Stimulated activated naive CD8-positive, alpha-beta T cell treated with anti-CD3 and anti-CD28 coated beads, Interleukin-15, Interleukin-2, amounts not matched to agents 100 ng/mL and 50 ng/mL, for 24 hours (primary cell): ENCODE measurements around the gene ZNF407.

Source experiments
- H3K27ac Mint-ChIP-seq: one replicate; pipeline ENCODE4 v1.8.0; 2021; ENCODE audit warnings: mild to moderate bottlenecking, mixed read lengths
- H3K27me3 Mint-ChIP-seq: one replicate; pipeline ENCODE4 v1.8.0; 2021; ENCODE audit warnings: mixed read lengths
- H3K36me3 Mint-ChIP-seq: one replicate; pipeline ENCODE4 v1.8.0; 2021; ENCODE audit warnings: low read depth, mixed read lengths
- H3K4me1 Mint-ChIP-seq: one replicate; pipeline ENCODE4 v1.8.0; 2021; ENCODE audit warnings: low read depth, mixed read lengths
- H3K4me3 Mint-ChIP-seq: one replicate; pipeline ENCODE4 v1.8.0; 2021; ENCODE audit warnings: mild to moderate bottlenecking, mixed read lengths
- H3K9me3 Mint-ChIP-seq: one replicate; pipeline ENCODE4 v1.8.0; 2021; ENCODE audit warnings: mixed read lengths

The ZNF407 gene

DNA sequence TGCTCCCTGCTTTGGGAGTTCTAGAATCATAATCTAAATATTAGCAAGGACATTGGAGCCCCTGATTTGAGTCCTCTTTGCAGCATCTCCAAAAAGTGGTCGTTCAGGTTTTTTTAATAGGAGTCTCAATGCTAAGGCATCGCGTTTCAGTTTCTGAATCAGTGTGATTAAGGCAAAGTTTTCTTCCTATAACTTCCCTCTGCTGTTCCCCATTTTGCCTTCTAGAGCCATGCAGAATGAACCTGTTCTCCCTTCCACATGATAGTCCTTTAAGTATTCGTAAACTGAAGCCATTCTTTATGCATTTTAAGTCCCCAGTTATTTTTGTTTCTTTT lies 451.8 kb downstream of the ZNF407 start:
- H3K27me3 Mint-ChIP-seq = no peaks in the 10 kb centered on the region
- H3K4me1 Mint-ChIP-seq = no peaks in the 10 kb centered on the region
- H3K27ac Mint-ChIP-seq = no peak overlapping the region
- H3K36me3 Mint-ChIP-seq = no peaks in the 10 kb centered on the region
- no peak overlapping the region for H3K4me3 Mint-ChIP-seq
- no peaks in the 10 kb centered on the region for H3K9me3 Mint-ChIP-seq

DNA sequence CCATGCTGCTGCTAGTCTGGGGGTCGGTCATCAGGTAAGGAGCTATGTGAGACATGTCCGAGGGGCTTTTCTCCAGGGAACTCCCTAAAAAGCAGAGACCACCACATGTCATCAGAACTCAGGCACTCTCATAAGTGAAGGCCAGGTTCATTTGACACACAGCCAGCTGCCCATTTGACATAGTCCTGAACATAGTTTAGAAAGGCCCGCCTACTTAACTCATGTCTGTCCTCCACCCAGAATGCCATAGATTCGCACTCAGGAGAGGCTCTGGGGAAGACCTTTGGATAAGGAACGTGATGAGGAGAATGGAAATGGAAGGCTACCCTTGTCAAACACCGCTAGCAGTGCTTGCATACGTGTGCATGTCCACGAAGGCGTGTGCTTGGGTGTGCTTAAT lies 454.1 kb downstream of the ZNF407 start:
- Mint-ChIP-seq H3K9me3 (no peaks in the 10 kb centered on the region), H3K4me1 (no peaks in the 10 kb centered on the region), H3K4me3 (no peak overlapping the region), H3K27me3 (no peaks in the 10 kb centered on the region), H3K27ac (no peak overlapping the region), H3K36me3 (peaks cover 5% of the 10 kb centered on the region)

DNA sequence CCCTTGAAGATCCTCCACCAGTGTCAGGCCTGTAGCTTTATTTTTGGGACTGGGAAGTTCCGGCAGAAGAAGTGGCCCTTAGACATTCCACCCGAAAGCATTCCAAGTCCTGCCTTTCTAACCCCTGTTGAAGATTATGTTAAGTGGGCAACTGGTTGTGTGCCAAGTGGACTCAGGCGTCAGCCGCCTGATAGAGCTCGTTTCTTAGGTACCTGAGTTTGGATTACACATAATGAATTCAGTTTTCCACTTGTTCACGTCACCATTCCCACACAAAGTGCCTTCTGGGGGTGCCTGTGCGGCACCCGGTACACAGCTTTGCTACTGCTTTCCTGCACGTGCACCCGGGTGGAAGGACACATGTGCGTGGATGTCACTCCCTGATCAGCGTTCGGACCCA lies 454.8 kb downstream of the ZNF407 start:
- no peak overlapping the region for H3K4me3 Mint-ChIP-seq
- peaks cover 5% of the 10 kb centered on the region for H3K36me3 Mint-ChIP-seq
- H3K27ac Mint-ChIP-seq = no peak overlapping the region
- H3K27me3 Mint-ChIP-seq = no peaks in the 10 kb centered on the region
- no peaks in the 10 kb centered on the region for H3K4me1 Mint-ChIP-seq
- H3K9me3 Mint-ChIP-seq = no peaks in the 10 kb centered on the region

DNA sequence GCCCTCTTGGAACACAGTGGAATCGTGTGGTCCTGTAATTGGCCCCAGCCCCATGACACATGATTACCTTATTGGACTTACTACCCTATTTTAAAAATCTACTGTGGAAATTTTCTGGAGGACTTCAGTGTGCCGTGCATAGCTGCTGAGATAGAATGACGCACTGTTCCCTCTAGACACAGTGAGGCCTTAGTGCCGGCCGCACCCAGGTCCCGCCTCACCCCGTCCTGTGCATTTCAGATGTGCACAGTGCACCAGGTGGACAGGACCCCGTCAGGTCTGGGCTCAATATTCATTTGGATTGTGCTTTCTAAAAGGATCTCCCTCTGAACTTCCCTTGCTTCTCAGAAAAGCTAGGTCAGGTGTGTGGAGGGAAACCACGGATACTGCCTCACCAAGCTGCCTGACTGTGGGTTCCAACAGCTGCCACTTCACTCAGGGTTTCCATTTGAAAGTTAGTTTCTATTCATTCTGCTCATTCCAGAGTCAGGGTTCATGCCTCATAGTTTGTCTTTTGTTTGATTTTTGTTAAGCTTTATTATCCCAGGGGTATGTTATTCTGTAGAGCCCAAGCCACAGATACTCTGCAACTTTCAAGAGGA lies 455.5 kb downstream of the ZNF407 start:
- Mint-ChIP-seq H3K36me3 (peaks cover 5% of the 10 kb centered on the region), H3K27ac (no peak overlapping the region), H3K27me3 (no peaks in the 10 kb centered on the region), H3K9me3 (no peaks in the 10 kb centered on the region), H3K4me3 (no peak overlapping the region), H3K4me1 (no peaks in the 10 kb centered on the region)

DNA sequence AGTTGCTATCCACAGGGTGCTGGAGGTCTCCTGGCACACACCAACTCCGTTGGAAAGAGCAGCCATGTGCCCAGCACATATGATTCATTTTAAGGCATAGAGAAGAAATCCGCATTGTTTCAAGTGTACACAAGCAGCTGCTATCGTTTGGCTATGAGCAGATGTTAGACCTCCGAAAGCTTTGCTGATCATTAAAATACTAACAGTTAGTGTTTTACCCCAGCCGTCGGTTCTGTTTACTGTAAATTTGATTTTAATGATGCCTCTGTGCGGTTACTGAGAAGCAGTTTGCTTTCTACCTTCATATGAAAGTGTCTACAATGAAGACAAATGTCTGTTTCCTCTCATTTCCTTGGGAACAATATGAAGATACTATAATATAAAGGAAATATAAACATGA lies 456.4 kb downstream of the ZNF407 start:
- Mint-ChIP-seq H3K36me3 (peaks cover 5% of the 10 kb centered on the region), H3K4me3 (no peak overlapping the region), H3K27ac (no peak overlapping the region), H3K27me3 (no peaks in the 10 kb centered on the region), H3K9me3 (no peaks in the 10 kb centered on the region), H3K4me1 (no peaks in the 10 kb centered on the region)

DNA sequence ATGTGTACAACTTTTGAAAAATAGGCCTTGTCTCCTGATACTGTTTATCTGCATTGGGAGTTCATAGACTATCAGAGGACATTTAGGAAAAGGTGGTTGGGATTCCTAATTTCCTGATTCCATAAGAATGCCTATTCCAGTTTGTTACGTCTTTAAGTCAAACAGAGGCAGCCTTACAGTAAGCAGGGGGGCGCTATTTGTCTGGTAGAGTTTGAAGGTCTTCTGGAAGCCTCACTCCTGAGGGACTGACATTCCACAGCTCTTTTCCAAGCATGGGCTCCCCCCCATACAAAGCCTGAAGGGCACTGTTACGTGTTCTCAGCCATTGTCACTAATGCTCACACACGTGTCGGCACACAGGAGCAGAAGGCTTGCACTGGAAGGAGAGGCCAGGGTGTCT lies 456.9 kb downstream of the ZNF407 start:
- no peaks in the 10 kb centered on the region for H3K9me3 Mint-ChIP-seq
- no peak overlapping the region for H3K4me3 Mint-ChIP-seq
- peaks cover 9% of the 10 kb centered on the region for H3K36me3 Mint-ChIP-seq
- no peaks in the 10 kb centered on the region for H3K4me1 Mint-ChIP-seq
- H3K27ac Mint-ChIP-seq = no peak overlapping the region
- no peaks in the 10 kb centered on the region for H3K27me3 Mint-ChIP-seq

DNA sequence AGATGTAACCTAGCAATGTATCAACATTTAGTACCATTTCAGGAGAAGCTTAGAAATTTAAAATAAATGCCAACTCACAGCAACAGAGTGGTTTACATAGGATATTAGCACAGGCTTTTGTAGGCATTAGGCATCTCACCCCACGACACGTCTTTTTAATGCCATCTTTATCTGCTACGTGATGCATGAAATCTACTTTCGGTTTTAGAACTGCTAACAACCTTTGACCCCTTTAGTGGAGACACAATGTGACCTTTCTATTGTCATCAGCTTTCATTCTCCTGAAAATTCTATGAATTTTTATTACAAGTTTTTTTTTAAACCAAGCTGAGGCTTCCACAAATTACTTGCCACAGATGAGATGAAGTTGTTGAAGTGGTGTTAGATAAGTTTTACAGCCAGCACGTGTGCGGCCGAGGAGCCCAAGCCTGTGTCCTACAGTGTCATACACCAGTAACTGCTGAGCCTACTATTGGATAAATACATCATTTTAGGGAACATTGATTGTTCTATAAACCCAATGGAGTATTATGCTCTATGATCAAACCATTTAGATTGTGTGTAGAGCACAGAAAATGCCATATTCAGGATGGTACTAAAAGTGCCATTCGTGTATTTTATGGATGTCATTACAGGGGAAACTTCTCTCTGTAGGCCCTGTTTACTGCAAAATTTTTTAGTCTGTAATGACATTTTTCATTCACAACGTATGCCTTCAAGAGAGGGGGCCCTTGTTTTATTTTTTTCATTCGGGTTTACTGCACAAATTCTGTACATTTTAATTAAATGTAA lies 459.7 kb downstream of the ZNF407 start:
- Mint-ChIP-seq H3K9me3 (no peaks in the 10 kb centered on the region), H3K4me3 (no peak overlapping the region), H3K27ac (no peak overlapping the region), H3K36me3 (peaks cover 10% of the 10 kb centered on the region), H3K27me3 (no peaks in the 10 kb centered on the region), H3K4me1 (no peaks in the 10 kb centered on the region)

DNA sequence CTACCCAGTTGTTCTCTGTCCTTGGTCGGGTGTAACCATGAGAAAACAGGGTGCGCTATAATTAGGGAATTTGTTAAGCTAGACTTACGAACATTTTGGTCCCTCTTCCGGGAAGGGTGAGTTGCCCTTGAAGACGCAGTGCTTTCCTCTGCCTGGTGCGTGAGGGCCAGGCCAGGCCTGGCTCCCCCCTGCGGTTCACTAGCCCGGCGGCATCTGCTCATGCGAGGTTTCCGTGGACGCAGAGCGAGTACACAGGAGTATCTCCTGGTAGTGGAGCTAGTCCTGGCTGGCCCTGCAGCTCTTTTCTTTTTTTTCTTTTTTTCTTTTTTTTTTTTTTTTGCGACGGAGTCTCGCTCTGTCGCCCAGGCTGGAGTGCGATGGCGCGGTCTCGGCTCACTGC lies 462.5 kb downstream of the ZNF407 start:
- peaks cover 15% of the 10 kb centered on the region for H3K36me3 Mint-ChIP-seq
- H3K4me1 Mint-ChIP-seq = no peaks in the 10 kb centered on the region
- no peak overlapping the region for H3K4me3 Mint-ChIP-seq
- no peaks in the 10 kb centered on the region for H3K9me3 Mint-ChIP-seq
- no peaks in the 10 kb centered on the region for H3K27me3 Mint-ChIP-seq
- H3K27ac Mint-ChIP-seq = no peak overlapping the region

DNA sequence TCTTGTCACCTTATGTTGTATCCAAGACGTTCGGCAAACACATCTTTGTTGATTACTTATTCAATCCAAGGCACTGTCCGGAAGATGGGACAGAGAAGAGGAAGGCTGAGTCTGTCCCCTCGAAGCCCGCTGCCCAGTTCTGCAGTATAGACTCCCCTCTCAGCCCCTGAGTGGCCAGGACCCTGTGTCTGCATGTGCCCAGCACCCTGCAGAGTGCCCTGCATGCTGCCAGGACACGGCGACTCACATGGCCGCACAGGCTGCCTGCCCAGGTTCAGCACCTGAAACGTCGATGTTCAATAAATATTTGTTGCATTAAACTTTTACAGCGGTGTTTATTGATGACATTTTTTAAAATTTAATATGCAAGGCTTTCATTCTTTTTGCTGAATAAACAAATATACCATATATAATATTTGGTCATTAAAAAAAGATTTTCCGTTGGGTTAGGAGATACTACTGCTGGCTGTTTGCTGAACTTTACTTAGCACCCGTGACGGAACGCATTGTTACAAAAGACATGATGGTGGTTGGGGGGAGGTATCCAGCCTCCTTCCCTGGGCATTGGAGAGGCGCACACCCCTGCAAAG lies 464.7 kb downstream of the ZNF407 start:
- Mint-ChIP-seq H3K36me3 (peaks cover 16% of the 10 kb centered on the region), H3K9me3 (no peaks in the 10 kb centered on the region), H3K27me3 (no peaks in the 10 kb centered on the region), H3K4me1 (peaks cover 6% of the 10 kb centered on the region), H3K27ac (no peak overlapping the region), H3K4me3 (no peak overlapping the region)

DNA sequence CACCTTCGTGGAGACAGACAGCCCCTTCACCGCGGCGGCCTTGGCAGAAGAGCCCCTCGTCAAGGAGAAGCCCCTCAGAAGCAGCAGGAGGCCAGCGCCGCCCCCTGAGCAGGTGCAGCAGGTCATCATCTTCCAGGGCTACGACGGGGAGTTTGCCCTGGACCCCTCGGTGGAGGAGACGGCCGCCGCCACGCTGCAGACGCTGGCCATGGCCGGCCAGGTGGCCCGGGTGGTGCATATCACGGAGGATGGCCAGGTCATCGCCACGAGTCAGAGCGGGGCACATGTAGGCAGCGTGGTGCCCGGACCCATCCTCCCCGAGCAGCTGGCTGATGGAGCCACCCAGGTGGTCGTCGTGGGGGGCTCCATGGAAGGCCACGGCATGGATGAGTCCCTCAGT lies 465.5 kb downstream of the ZNF407 start:
- H3K4me3 Mint-ChIP-seq = no peak overlapping the region
- no peaks in the 10 kb centered on the region for H3K27me3 Mint-ChIP-seq
- no peak overlapping the region for H3K27ac Mint-ChIP-seq
- H3K4me1 Mint-ChIP-seq = peaks cover 14% of the 10 kb centered on the region
- H3K36me3 Mint-ChIP-seq = peaks cover 16% of the 10 kb centered on the region
- no peaks in the 10 kb centered on the region for H3K9me3 Mint-ChIP-seq

DNA sequence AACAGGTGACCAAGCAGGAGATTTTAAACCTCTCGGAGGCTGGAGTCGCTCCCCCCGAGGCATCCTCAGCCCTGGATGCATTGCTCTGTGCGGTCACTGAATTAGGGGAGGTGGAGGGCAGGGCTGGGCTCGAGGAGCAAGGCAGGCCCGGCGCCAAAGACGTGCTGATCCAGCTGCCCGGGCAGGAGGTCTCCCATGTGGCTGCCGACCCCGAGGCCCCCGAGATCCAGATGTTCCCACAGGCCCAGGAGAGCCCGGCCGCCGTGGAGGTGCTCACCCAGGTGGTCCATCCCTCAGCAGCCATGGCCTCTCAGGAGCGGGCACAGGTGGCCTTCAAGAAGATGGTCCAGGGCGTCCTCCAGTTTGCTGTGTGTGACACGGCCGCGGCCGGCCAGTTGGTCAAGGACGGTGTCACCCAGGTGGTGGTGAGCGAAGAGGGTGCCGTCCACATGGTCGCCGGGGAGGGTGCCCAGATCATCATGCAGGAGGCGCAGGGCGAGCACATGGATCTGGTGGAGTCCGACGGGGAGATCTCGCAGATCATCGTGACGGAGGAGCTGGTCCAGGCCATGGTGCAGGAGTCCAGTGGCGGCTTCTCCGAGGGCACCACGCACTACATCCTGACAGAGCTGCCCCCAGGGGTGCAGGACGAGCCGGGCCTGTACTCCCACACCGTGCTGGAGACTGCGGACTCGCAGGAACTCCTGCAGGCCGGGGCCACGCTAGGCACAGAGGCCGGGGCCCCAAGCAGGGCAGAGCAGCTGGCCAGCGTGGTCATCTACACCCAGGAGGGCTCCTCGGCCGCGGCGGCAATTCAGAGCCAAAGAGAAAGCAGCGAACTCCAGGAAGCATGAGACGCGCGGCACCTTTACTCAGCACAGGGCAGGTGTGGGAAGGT lies 466.2 kb downstream of the ZNF407 start:
- Mint-ChIP-seq H3K36me3 (peaks cover 16% of the 10 kb centered on the region), H3K27me3 (no peaks in the 10 kb centered on the region), H3K27ac (no peak overlapping the region)

DNA sequence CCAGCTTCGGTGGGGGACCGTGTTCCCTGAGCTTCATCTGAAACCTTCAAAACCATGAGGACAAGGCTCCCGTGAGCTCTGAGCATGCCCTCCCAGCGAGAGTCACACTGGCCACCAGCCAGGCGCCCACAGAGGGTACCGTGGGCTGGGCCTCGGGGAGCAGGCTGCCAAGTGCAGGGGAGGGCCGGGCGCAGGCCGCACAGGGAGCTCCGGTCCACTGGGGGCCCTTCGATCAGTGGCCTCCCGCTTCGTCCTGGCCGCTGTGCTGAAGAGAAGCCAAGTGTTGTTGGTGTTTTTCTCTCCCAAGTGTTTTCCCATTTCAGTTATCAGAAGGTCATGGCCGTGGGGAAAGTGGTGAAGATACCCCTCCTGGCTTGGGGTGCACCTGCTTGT lies 466.8 kb downstream of the ZNF407 start:
- H3K4me1 Mint-ChIP-seq = peaks cover 14% of the 10 kb centered on the region
- peaks cover 12% of the 10 kb centered on the region for H3K36me3 Mint-ChIP-seq
- no peaks in the 10 kb centered on the region for H3K9me3 Mint-ChIP-seq
- no peak overlapping the region for H3K27ac Mint-ChIP-seq
- no peak overlapping the region for H3K4me3 Mint-ChIP-seq
- H3K27me3 Mint-ChIP-seq = no peaks in the 10 kb centered on the region

More for the DNA sequence above, 466.2 kb downstream of the ZNF407 start:
- Mint-ChIP-seq H3K9me3 (no peaks in the 10 kb centered on the region), H3K4me1 (peaks cover 14% of the 10 kb centered on the region), H3K4me3 (no peak overlapping the region)

DNA sequence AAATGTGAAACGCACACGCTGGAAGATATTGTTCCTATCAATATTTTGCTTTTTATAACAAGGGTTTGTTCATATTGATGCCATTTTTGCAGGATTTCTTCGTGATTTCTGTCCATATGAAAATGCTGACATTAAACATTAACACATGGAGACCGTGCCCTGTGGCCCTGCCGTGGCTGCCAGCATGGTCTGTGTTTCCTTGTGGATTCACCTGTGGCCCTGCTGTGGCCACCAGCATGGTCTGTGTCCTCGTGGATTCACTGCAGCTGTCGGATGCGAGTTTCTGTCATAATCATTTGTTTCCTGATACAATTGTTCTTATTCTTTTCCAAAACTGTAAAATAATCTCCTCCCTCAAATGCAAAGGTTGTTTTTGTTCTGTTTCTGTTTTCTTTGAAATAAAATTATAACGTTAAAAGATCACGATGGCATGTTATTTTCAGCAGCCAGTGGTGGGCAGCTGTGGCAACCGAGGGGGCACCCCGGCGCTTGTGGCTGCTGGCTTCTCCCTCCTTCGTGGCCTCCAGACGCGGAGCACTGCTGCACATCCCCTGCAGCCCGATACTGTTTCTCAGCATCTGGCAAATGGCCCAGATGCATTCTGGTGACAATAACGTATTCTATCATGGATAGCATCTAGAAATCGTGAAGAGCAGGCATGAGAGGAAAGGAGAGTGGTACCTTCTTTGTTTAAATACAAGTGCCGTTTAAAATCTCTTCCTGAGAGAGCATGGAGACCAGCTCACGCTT lies 467.8 kb downstream of the ZNF407 start:
- Mint-ChIP-seq H3K4me1 (peaks cover 23% of the 10 kb centered on the region), H3K9me3 (no peaks in the 10 kb centered on the region), H3K27me3 (no peaks in the 10 kb centered on the region), H3K27ac (no peak overlapping the region), H3K4me3 (no peak overlapping the region), H3K36me3 (peaks cover 11% of the 10 kb centered on the region)

DNA sequence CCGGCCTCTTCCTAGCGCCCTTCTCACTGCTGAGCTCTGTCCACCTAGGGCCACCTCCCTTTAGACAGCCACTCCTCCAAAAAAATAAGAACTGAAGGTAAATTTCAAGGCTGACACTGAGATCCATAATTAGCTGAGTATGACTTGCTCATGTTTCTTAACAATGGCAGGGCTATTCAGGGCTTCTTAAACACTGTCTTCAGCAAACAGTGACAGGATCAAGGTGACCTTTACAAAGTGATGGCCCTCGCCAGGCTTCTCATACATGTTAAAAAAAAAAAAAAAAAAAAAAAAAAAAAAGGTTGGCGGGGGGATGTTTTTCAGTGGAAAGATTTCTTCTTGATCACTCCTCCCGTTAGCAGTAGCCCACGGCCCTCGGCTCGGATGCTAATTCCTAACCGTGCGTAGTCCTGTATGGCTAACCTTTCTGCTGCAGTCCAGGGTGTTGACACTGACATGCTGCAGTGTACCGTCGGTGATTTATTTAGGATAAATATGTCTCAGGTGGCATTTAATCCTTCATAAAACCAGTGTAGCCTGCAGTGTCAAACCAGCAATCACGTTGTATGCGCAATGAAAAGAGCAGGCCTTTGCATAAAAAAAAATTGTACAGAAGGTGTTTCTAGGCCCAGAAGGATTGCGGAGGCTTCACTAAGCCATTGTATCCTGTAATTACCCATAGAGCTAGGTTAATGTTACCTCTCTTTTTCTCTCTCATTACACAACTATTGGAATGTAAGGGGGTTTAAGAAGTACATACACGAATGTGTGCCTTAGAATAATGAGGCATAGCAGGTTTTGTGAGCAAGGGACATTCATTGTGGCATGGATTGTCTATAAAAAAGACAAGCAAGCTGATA lies 468.6 kb downstream of the ZNF407 start:
- H3K27me3 Mint-ChIP-seq = no peaks in the 10 kb centered on the region
- no peak overlapping the region for H3K4me3 Mint-ChIP-seq
- no peaks in the 10 kb centered on the region for H3K9me3 Mint-ChIP-seq
- H3K27ac Mint-ChIP-seq = no peak overlapping the region
- peaks cover 11% of the 10 kb centered on the region for H3K36me3 Mint-ChIP-seq
- peaks cover 32% of the 10 kb centered on the region for H3K4me1 Mint-ChIP-seq
